Spleen (tissue), 7 donors: ENCODE measurements around the gene ALG6.

ENCODE experiments used
- POLR2A ChIP-seq, 3 donors: fragments of 450-650 bp; IDR thresholded peaks; one replicate each; pipeline ENCODE4 v1.5.1; 2017; ENCODE audit warnings: antibody characterized with exemption in 3 of 3, mild to moderate bottlenecking in 1 of 3
- TF ChIP-seq, protein P1 (sequence below), 11 experiments: fragments of 200-600 bp in 7 of 11; fragments of 450-650 bp in 4 of 11; sonication (generic) in 4 of 11; IDR thresholded peaks in 8 of 11; conservative IDR thresholded peaks in 3 of 11; 1 replicate in 7 of 11; 2 replicates in 4 of 11; pipeline versions ENCODE4 v1.4.0 to v1.8.0; 2016 to 2021; ENCODE audit warnings: antibody characterized with exemption in 11 of 11, inconsistent platforms in 4 of 11, mild to moderate bottlenecking in 1 of 11
- donor health status: DM: no; HTN: no; CAD: no; lungs with moderate emphysema.
- donor health status: DM: no; HTN: no; CAD: no.
- donor health status: DM: no; HTN: no; CAD: no.

DNA sequence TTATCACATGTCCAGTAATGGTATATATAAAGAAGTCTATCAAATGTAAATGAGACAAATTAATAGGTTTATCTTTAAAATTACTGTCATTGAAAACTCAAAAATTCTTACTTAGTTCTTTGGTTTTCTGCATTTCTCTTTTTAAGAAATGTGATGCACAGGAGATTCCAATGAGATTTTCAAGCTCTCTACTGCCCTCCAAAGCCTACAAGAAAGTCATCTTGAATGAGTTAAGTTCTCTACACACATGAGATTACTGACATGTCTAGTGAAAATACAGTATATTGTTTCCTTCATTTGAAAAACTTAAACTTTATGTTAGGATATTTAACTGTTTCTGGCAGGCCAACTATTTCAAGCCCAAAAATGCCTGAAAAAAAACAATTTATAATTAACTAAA lies 86.8 kb downstream of the ALG6 start:
- TF ChIP-seq, protein P1, sequence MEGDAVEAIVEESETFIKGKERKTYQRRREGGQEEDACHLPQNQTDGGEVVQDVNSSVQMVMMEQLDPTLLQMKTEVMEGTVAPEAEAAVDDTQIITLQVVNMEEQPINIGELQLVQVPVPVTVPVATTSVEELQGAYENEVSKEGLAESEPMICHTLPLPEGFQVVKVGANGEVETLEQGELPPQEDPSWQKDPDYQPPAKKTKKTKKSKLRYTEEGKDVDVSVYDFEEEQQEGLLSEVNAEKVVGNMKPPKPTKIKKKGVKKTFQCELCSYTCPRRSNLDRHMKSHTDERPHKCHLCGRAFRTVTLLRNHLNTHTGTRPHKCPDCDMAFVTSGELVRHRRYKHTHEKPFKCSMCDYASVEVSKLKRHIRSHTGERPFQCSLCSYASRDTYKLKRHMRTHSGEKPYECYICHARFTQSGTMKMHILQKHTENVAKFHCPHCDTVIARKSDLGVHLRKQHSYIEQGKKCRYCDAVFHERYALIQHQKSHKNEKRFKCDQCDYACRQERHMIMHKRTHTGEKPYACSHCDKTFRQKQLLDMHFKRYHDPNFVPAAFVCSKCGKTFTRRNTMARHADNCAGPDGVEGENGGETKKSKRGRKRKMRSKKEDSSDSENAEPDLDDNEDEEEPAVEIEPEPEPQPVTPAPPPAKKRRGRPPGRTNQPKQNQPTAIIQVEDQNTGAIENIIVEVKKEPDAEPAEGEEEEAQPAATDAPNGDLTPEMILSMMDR (IDR thresholded peaks at IDR 0.05 in 8 of 11, conservative IDR thresholded peaks at IDR 0.05 in 3 of 11) = no peak
- TF ChIP-seq POLR2A (IDR thresholded peaks at IDR 0.05) = no peak
